Endothelial cell of umbilical vein (primary cell): ENCODE measurements around the gene KRTAP13-2. TPM values are rescaled to one million over a fixed set of nuclear protein-coding genes. Genes with fewer than 3 reads are reported as not detected.

ENCODE experiments used
- BruUV-seq: library from RNA; stranded (reverse); fragments of 400-500 nt; replicated peaks from 2 replicates; lab custom pipeline; 2021; lab: Mats Ljungman, UMichigan
- CTCF ChIA-PET: fragments of 300-600, 350-600 bp; sonication (Branson Sonifier 250); formaldehyde crosslinking; loops from one replicate; lab custom pipeline; 2021; ENCODE audit warnings: antibody characterized with exemption, inconsistent platforms; lab: Charles Lee
- POLR2A ChIA-PET: fragments of 300-600, 350-600 bp; sonication (Branson Sonifier 250); formaldehyde crosslinking; loops from one replicate; lab custom pipeline; 2021; ENCODE audit warnings: antibody characterized with exemption, inconsistent platforms; lab: Charles Lee
- DNase-seq: peaks from one replicate; pipeline ENCODE4 v3.0.0-alpha.2; 2011; ENCODE audit warnings: low read depth, low spot score
- FAIRE-seq: peaks from 2 replicates; lab custom pipeline; 2011; peaks lifted over from hg19 to GRCh38; lab: Jason Lieb, UNC
- H2AFZ ChIP-seq: 2 replicates; pipeline ENCODE4 v1.6.0; 2012; ENCODE audit warnings: low read depth, low read length, control low read depth, inconsistent platforms
- H3K27ac ChIP-seq: 2 replicates; pipeline ENCODE4 v1.5.1; 2011; ENCODE audit warnings: low read depth, mild to moderate bottlenecking, control low read depth, low read length, moderate library complexity; ENCODE audit not compliant: insufficient read depth
- H3K27me3 ChIP-seq, 2 experiments: 2 replicates each; pipeline versions ENCODE4 v1.6.0 to v1.6.1; 2011; ENCODE audit warnings: low read length in 2 of 2, mixed read lengths in 1 of 2; ENCODE audit not compliant: control insufficient read depth in 2 of 2, insufficient read depth in 2 of 2
- H3K36me3 ChIP-seq, 2 experiments: 2 replicates in 1 of 2; 3 replicates in 1 of 2; pipeline ENCODE4 v1.5.1; 2011; ENCODE audit warnings: low read length in 2 of 2, mild to moderate bottlenecking in 1 of 2, moderate library complexity in 1 of 2; ENCODE audit not compliant: control insufficient read depth in 2 of 2, insufficient read depth in 2 of 2; ENCODE audit errors: extremely low read depth in 1 of 2
- H3K4me1 ChIP-seq: 3 replicates; pipeline ENCODE4 v1.5.1; 2011; ENCODE audit warnings: mild to moderate bottlenecking, low read length; ENCODE audit not compliant: control insufficient read depth, insufficient read depth; ENCODE audit errors: extremely low read depth
- H3K4me2 ChIP-seq: 2 replicates; pipeline ENCODE4 v1.6.1; 2011; ENCODE audit warnings: low read length, control low read depth, mixed read lengths; ENCODE audit not compliant: insufficient read depth
- H3K4me3 ChIP-seq, 3 experiments: fragments of 200-600 bp in 1 of 3; sonication (generic), shearing (Covaris generic) in 1 of 3; replicated peaks in 1 of 3; 2 replicates each; pipeline ENCODE4 v1.5.1; 2011 to 2016; ENCODE audit warnings: control low read depth in 3 of 3, low read length in 3 of 3, mild to moderate bottlenecking in 2 of 3, inconsistent platforms in 1 of 3, low read depth in 1 of 3, moderate library complexity in 1 of 3; ENCODE audit not compliant: insufficient read depth in 1 of 3
- H3K79me2 ChIP-seq: 2 replicates; pipeline ENCODE4 v1.6.0; 2012; ENCODE audit warnings: low read length, inconsistent platforms; ENCODE audit not compliant: control insufficient read depth, insufficient read depth
- H3K9ac ChIP-seq: replicated peaks from 2 replicates; pipeline ENCODE3; 2011; ENCODE audit warnings: low read length, control low read depth; ENCODE audit not compliant: insufficient read depth; ENCODE audit errors: extremely low read depth
- H3K9me1 ChIP-seq: replicated peaks from 3 replicates; pipeline ENCODE4 v1.6.0; 2011; ENCODE audit warnings: mild to moderate bottlenecking, low read length; ENCODE audit not compliant: control insufficient read depth, insufficient read depth; ENCODE audit errors: extremely low read depth
- H3K9me3 ChIP-seq: replicated peaks from 2 replicates; pipeline ENCODE4 v1.5.1; 2012; ENCODE audit warnings: low read length, inconsistent platforms; ENCODE audit not compliant: control insufficient read depth, insufficient read depth
- H4K20me1 ChIP-seq: replicated peaks from 2 replicates; pipeline ENCODE3; 2011; ENCODE audit warnings: mild to moderate bottlenecking, low read length; ENCODE audit not compliant: control insufficient read depth, insufficient read depth; ENCODE audit errors: extremely low read depth
- CTCF ChIP-seq, 2 donors: IDR thresholded peaks; 1 replicate in 1 of 2; 2 replicates in 1 of 2; pipeline ENCODE4 v1.5.1; 2011; ENCODE audit warnings: low read length in 2 of 2, mild to moderate bottlenecking in 2 of 2, moderate library complexity in 2 of 2, control low read depth in 1 of 2, inconsistent platforms in 1 of 2, low read depth in 1 of 2; ENCODE audit not compliant: insufficient read depth in 1 of 2; ENCODE audit errors: extremely low read depth in 1 of 2
- EZH2 ChIP-seq: IDR thresholded peaks from 2 replicates; pipeline ENCODE4 v1.6.1; 2012; ENCODE audit warnings: borderline replicate concordance, low read depth, mild to moderate bottlenecking, moderate library complexity, low read length, inconsistent platforms; ENCODE audit not compliant: severe bottlenecking
- FOS ChIP-seq: IDR thresholded peaks from 2 replicates; pipeline ENCODE4 v1.6.1; 2011; ENCODE audit warnings: mild to moderate bottlenecking, low read length, moderate library complexity, borderline replicate concordance; ENCODE audit not compliant: insufficient read depth
- GATA2 ChIP-seq: IDR thresholded peaks from 2 replicates; pipeline ENCODE4 v1.7.0; 2011; ENCODE audit warnings: low read depth, mild to moderate bottlenecking, moderate library complexity, mixed read lengths, low read length; ENCODE audit not compliant: insufficient read length, insufficient read depth
- JUN ChIP-seq: IDR thresholded peaks from 2 replicates; pipeline ENCODE4 v1.6.1; 2011; ENCODE audit warnings: borderline replicate concordance, low read depth; ENCODE audit not compliant: insufficient read length, insufficient read depth
- MAX ChIP-seq: IDR thresholded peaks from 2 replicates; pipeline ENCODE4 v1.6.1; 2011; ENCODE audit not compliant: insufficient read depth, insufficient read length
- MYC ChIP-seq: IDR thresholded peaks from one replicate; pipeline ENCODE4 v1.6.1; 2011; ENCODE audit warnings: mild to moderate bottlenecking, low read depth, low read length
- POLR2A ChIP-seq: IDR thresholded peaks from 2 replicates; pipeline ENCODE4 v1.6.1; 2012; ENCODE audit warnings: low read depth, mild to moderate bottlenecking, control low read depth, low read length
- POLR2AphosphoS5 ChIP-seq: IDR thresholded peaks from 2 replicates; pipeline ENCODE4 v1.6.1; 2012; ENCODE audit warnings: low read depth, mild to moderate bottlenecking, control low read depth, low read length, moderate library complexity; ENCODE audit not compliant: insufficient read depth
- dilution Hi-C: fragments of 300-500 bp; cut with MboI; formaldehyde crosslinking; loops from one replicate; pipeline ENCODE4 v1.15.0; 2019; ENCODE audit warnings: low sequenced_read_pairs; ENCODE audit not compliant: extremely low pct_ligation_motif_present
- intact Hi-C: fragments of 100-400 bp; cut with micrococcal nuclease; formaldehyde crosslinking; loops from one replicate; pipeline ENCODE4 v1.10.0; 2022
- polyA plus RNA-seq, 4 experiments: library from polyadenylated mRNA; depleted of rRNA in 3 of 4; stranded (reverse) in 3 of 4; unstranded in 1 of 4; fragments of >200 nt; gene quantifications; 2 replicates each; pipeline versions ENCODE4 v1.2.1 to v1.2.3, GENCODE V29; 2011 to 2012; ENCODE audit warnings: missing spikeins in 1 of 4
- total RNA-seq: library from RNA; stranded (reverse); gene quantifications from 2 replicates; pipeline ENCODE4 v1.2.3, GENCODE V29; 2021

KRTAP13-2 gene
- total and polyA plus RNA-seq, 2 donors (not counting 3 experiments of a cell fraction or from before 2014, with no cell fraction given): not detected

- H2AFZ ChIP-seq: no peak overlapping the region
- POLR2A ChIA-PET: no interaction called here
These were observed 39.4 kb downstream of the KRTAP13-2 start for GRCh38 chr21:30332681-30333080.

More at GRCh38 chr21:30332681-30333080, 39.4 kb downstream of the KRTAP13-2 start:
- no peak overlapping the region for H3K27ac ChIP-seq
- no peaks in the 10 kb centered on the region for H3K36me3 ChIP-seq
- intact Hi-C loops: no loop called here
- CTCF ChIA-PET: no interaction called here
- no peaks in the 10 kb centered on the region for H3K79me2 ChIP-seq
- H3K9ac ChIP-seq: no peak overlapping the region
- no peaks in the 10 kb centered on the region for H3K27me3 ChIP-seq
- DNase-seq (no peak), FAIRE-seq (no peak)
- H3K9me1 ChIP-seq: no peaks in the 10 kb centered on the region
- no TSS peak for BruUV-seq
- H3K4me3 ChIP-seq: no peak overlapping the region
- dilution Hi-C loops: no loop called here
- peaks cover 3% of the 10 kb centered on the region for H3K9me3 ChIP-seq
- no peaks in the 10 kb centered on the region for H3K4me1 ChIP-seq
- TF ChIP-seq GATA2: no peak
- no peak for TF ChIP-seq POLR2A
- TF ChIP-seq MYC: no peak
- no peak for TF ChIP-seq POLR2AphosphoS5
- no peak for TF ChIP-seq EZH2
- no peak for TF ChIP-seq MAX
- TF ChIP-seq CTCF (IDR thresholded peaks at IDR 0.05; ENCODE audit: extremely low read depth in 1 of 2, insufficient read depth in 1 of 2, low read depth in 1 of 2, low read length in 2 of 2): no peak
- TF ChIP-seq FOS: no peak
- no peak for TF ChIP-seq JUN
- H3K4me2 ChIP-seq: no peak overlapping the region
- no peaks in the 10 kb centered on the region for H4K20me1 ChIP-seq
